ENCODE measurements around the gene DRC3. TPM values are rescaled to one million over a fixed set of nuclear protein-coding genes. Genes with fewer than 3 reads are reported as not detected.
A peak's percentile ranks its signal among the peaks of the same experiment; 100 is the strongest.

DRC3 gene
- total RNA-seq, 1 experiment from 2014 or later: 1.6 TPM

- no peak overlapping the region for H3K27ac Mint-ChIP-seq (ENCODE audit: unreplicated experiment)
- no TSS peak for BruUV-seq (replicated peaks)
- Histone ChIP-seq H3K9me3 (no peaks in the 10 kb centered on the region), H3K27me3 (replicated peaks; ENCODE audit: control insufficient read depth, insufficient read depth, low read length) (no peaks in the 10 kb centered on the region), H3K36me3 (ENCODE audit: control insufficient read depth, insufficient read depth, low read length) (no peaks in the 10 kb centered on the region), H3K4me1 (no peaks in the 10 kb centered on the region), H3K4me3 (ENCODE audit: low read depth, low read length) (no peak overlapping the region)
- ChIA-PET CTCF (interaction anchor here (0.7 to 1.4 kb wide), 3 partner anchors 10 to 204 kb away, joined by 3 read pairs; no protein-coding TSS in a partner anchor), POLR2A (no interaction called here)
- no peak overlapping the region for H3K4me3 Mint-ChIP-seq (ENCODE audit: unreplicated experiment)
- no peak for TF ChIP-seq CTCF (IDR thresholded peaks at IDR 0.05; ENCODE audit: insufficient read depth in 1 of 2, low read depth in 1 of 2, low read length in 1 of 2, severe bottlenecking in 1 of 2, unreplicated experiment in 1 of 2)
- H3K4me1 Mint-ChIP-seq (ENCODE audit: low read depth, unreplicated experiment): no peaks in the 10 kb centered on the region
- intact Hi-C loops (cut with micrococcal nuclease; ENCODE audit: unreplicated experiment): no loop called here
- no peaks in the 10 kb centered on the region for H3K27me3 Mint-ChIP-seq (ENCODE audit: insufficient read depth, unreplicated experiment)
- H3K9me3 Mint-ChIP-seq (ENCODE audit: unreplicated experiment): no peaks in the 10 kb centered on the region
- H3K36me3 Mint-ChIP-seq (ENCODE audit: insufficient read depth, unreplicated experiment): no peaks in the 10 kb centered on the region
- no peak for DNase-seq
These were observed 32.8 kb downstream of the DRC3 start for GRCh38 chr17:18005496-18005895.

GRCh38 chr17:18006495-18007239 lies 34.0 kb downstream of the DRC3 start:
- POLR2A ChIA-PET: interaction anchor here (0.7 kb wide), 1 partner anchor 183 kb away, joined by 3 read pairs; no protein-coding TSS in a partner anchor

More at GRCh38 chr17:18006495-18007239, 34.0 kb downstream of the DRC3 start:
- no peaks in the 10 kb centered on the region for H3K36me3 ChIP-seq (ENCODE audit: control insufficient read depth, insufficient read depth, low read length)
- no peaks in the 10 kb centered on the region for H3K9me3 ChIP-seq
- no peaks in the 10 kb centered on the region for H3K4me1 Mint-ChIP-seq (ENCODE audit: low read depth, unreplicated experiment)
- no peaks in the 10 kb centered on the region for H3K27me3 ChIP-seq (replicated peaks; ENCODE audit: control insufficient read depth, insufficient read depth, low read length)
- no peaks in the 10 kb centered on the region for H3K9me3 Mint-ChIP-seq (ENCODE audit: unreplicated experiment)
- H3K27me3 Mint-ChIP-seq (ENCODE audit: insufficient read depth, unreplicated experiment): no peaks in the 10 kb centered on the region
- no peak for DNase-seq
- BruUV-seq (replicated peaks): no TSS peak
- H3K36me3 Mint-ChIP-seq (ENCODE audit: insufficient read depth, unreplicated experiment): no peaks in the 10 kb centered on the region
- no peak overlapping the region for H3K4me3 ChIP-seq (ENCODE audit: low read depth, low read length)
- peak overlapping the region; percentile 31 for H3K27ac Mint-ChIP-seq (ENCODE audit: unreplicated experiment)
- no peak for TF ChIP-seq CTCF (IDR thresholded peaks at IDR 0.05; ENCODE audit: insufficient read depth in 1 of 2, low read depth in 1 of 2, low read length in 1 of 2, severe bottlenecking in 1 of 2, unreplicated experiment in 1 of 2)
- H3K4me1 ChIP-seq: no peaks in the 10 kb centered on the region
- CTCF ChIA-PET: interaction anchor here (0.9 kb wide), 1 partner anchor 29 kb away, joined by 3 read pairs; no protein-coding TSS in a partner anchor
- intact Hi-C loops (cut with micrococcal nuclease; ENCODE audit: unreplicated experiment): no loop called here
- no peak overlapping the region for H3K4me3 Mint-ChIP-seq (ENCODE audit: unreplicated experiment)

All from Caco-2 (cell line).